NCI-H2029 (cell line): Measurements from ENCODE around the gene SRC.

ENCODE experiments used
- DNase-seq: peaks from one replicate; lab custom pipeline; 2025; lab: John Stamatoyannopoulos, UW

SRC gene

GRCh38 chr20:37350649-37351574, 5.0 kb downstream of the SRC start:
- no peak for DNase-seq

- DNase-seq: no peak
Observed at GRCh38 chr20:37351689-37352607, 6.0 kb downstream of the SRC start.

- DNase-seq: no peak
Observed at GRCh38 chr20:37352608-37352980, 6.7 kb downstream of the SRC start.

GRCh38 chr20:37353285-37353849, 7.4 kb downstream of the SRC start:
- no peak for DNase-seq

- no peak for DNase-seq
Observed at GRCh38 chr20:37354210-37355195, 8.6 kb downstream of the SRC start.

GRCh38 chr20:37355252-37356180, 9.6 kb downstream of the SRC start:
- no peak for DNase-seq

- DNase-seq: no peak
Observed at GRCh38 chr20:37356387-37356786, 10.4 kb downstream of the SRC start.

GRCh38 chr20:37356961-37357371, 11.0 kb downstream of the SRC start:
- DNase-seq: no peak

- DNase-seq: no peak
Observed at GRCh38 chr20:37357481-37358365, 11.8 kb downstream of the SRC start.

- no peak for DNase-seq
Observed at GRCh38 chr20:37358366-37359150, 12.6 kb downstream of the SRC start.

GRCh38 chr20:37359331-37359730, 13.4 kb downstream of the SRC start:
- no peak for DNase-seq

- no peak for DNase-seq
Observed at GRCh38 chr20:37359836-37360235, 13.9 kb downstream of the SRC start.

- no peak for DNase-seq
Observed at GRCh38 chr20:37360391-37361115, 14.6 kb downstream of the SRC start.

GRCh38 chr20:37361336-37361735, 15.4 kb downstream of the SRC start:
- no peak for DNase-seq

GRCh38 chr20:37362231-37362792, 16.4 kb downstream of the SRC start:
- no peak for DNase-seq

- no peak for DNase-seq
Observed at GRCh38 chr20:37362821-37363220, 16.9 kb downstream of the SRC start.
